ENCODE results near the gene HOXC6. TPM values are rescaled to one million over a fixed set of nuclear protein-coding genes. Genes with fewer than 3 reads are reported as not detected.

The HOXC6 gene
- total and polyA plus RNA-seq, 9 of the 15 experiments (the other 6 are each of a cell fraction or from before 2014, with no cell fraction given) = 0.06 to 4.0 (median 1.4) TPM

GRCh38 chr12:54017878-54018467 lies 10.3 kb upstream of the HOXC6 start (continued):
- TF ChIP-seq ZBTB40 (IDR thresholded peaks at IDR 0.05) (0 out of 2 replicates have a peak, but pooled peaks have one; percentile 20), ZBTB40 (CRISPR knock-in tag; IDR thresholded peaks at IDR 0.05) (no peak), CC2D1A (IDR thresholded peaks at IDR 0.05) (no peak), GABPB2 (CRISPR knock-in tag; conservative IDR thresholded peaks at IDR 0.05) (no peak), USF2 (CRISPR knock-in tag; IDR thresholded peaks at IDR 0.05) (no peak), ZBTB43 (CRISPR knock-in tag; IDR thresholded peaks at IDR 0.05) (no peak), SRF (CRISPR knock-in tag; IDR thresholded peaks at IDR 0.05) (peak in 1 of 2 experiments; percentile 15; a peak in 1 of 4 replicates), KLF10 (CRISPR knock-in tag; IDR thresholded peaks at IDR 0.05) (no peak), RFX5 (IDR thresholded peaks at IDR 0.05; ENCODE audit: low read depth, low read length) (no peak), ZFPM2 (CRISPR knock-in tag; IDR thresholded peaks at IDR 0.05) (no peak), BACH1 (tag; IDR thresholded peaks at IDR 0.05) (no peak), EGR1 (conservative IDR thresholded peaks at IDR 0.05) (peak; percentile 95), ELF2 (CRISPR knock-in tag; IDR thresholded peaks at IDR 0.05) (no peak), NR1H2 (CRISPR knock-in tag; IDR thresholded peaks at IDR 0.05) (no peak), FOXO4 (CRISPR knock-in tag; IDR thresholded peaks at IDR 0.05) (no peak), JUN (IDR thresholded peaks at IDR 0.05; ENCODE audit: borderline replicate concordance, low read depth, low read length) (no peak), JUN (CRISPR knock-in tag; IDR thresholded peaks at IDR 0.05; ENCODE audit: borderline replicate concordance) (no peak)
